ENCODE results near the gene TMEM82.

The TMEM82 gene

DNA sequence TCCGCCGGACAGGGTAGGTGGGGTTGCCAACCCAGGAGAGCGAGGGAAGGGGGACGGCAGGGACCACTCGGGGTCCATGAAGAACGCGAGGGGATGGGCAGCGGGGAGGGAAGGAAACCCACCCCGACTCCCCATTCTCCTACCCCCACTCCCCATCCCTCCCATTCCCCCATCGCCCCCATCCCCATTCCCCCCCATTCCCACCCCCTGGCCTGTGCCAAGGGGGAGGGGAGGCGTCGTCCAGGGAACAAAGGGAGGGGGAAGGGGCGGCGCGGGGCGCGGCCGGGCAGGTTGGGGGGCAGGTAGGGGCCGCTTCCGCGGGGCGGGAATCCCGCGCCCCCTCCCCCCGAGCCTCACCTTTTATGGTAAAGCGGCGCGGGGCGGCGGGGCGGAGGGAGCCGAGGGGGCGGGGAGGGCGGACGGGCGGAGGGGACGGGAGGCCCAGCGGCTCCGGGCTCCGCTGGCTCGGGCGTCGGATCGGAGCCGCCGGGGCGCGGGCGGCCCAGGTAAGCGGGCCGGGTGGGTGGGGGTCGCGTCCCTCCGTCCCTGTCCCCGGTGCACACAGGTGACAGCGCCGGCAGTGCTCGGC, 16.1 kb downstream of the TMEM82 start, which contains the start of gene FBLIM1:
Gene FBLIM1, plus strand, starts transcription at position 453 of the 589 bp plus-strand sequence. CDS start 6,189 bp downstream, outside the sequence.
- DNase-seq = no peak

- no peak for DNase-seq
Observed at GRCh38 chr1:15758953-15759661, 16.8 kb downstream of the TMEM82 start.

DNA sequence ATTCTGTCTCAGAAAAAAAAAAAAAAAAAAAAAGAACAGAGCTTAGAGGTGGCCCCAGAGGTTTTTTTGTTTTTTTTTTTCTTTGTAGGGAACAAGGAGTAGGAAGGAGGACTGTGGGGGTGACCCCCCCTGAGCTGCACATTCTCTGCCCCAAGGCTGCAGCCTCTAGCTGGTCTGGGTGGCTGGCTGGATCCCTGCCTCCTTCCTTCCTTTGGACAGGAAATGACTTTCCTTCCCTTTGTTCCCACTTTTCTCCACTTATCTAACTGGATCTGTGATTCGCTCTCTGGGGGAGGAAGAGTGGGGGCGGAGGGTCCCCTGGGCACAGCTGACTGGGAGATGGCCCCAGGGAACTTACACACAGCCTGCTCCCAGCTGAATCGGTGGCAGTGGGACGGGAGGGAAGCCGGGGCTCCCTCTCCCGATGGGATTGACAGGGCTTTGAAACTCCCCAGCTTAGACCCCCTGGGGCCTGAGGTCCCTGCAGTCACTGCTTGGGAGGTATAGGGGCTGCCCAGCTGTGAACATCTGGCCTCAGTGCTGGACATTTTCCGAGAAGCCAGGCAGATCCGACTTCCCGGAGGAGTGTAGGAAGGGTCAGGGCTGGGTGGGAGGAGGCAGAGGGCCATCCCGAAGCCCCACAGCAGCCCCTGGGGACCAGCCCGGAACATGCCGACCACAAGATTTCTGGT, 18.4 kb downstream of the TMEM82 start:
- no peak for DNase-seq

DNA sequence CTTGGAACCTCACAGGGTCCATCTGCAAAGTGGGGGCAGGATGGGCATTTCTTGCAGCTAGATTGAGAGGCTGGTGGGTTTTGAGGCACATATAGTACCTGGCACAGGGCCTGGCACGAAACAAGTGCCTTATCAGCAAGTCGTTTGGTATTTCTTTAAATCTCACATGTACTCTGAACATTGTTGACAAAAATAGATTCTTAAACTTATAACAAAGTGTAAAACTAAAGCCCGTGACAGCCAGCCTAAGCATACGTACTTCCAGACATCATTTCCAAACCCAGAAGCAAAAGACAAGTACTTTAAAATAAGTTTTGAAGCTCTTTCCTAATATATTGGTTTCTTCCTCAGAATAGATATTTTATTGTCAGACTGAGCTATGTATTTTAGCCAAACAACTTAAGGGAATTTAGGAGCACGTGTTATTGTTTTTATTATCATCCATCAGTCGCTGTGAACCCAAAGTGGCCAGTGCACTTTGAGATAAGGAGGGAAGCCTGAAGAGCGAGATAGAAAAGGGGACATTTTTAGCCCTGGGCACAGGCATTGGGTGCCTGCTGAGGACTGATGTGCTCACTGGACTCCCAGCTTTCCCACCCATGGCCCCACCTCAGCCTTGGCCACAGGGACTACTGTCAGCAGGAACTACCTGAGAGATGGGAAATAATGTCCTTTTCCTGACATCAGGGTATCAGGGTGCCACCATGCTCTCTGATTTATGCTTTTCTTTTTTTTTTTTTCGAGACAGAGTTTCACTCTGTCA, 19.2 kb downstream of the TMEM82 start:
- DNase-seq = no peak

DNA sequence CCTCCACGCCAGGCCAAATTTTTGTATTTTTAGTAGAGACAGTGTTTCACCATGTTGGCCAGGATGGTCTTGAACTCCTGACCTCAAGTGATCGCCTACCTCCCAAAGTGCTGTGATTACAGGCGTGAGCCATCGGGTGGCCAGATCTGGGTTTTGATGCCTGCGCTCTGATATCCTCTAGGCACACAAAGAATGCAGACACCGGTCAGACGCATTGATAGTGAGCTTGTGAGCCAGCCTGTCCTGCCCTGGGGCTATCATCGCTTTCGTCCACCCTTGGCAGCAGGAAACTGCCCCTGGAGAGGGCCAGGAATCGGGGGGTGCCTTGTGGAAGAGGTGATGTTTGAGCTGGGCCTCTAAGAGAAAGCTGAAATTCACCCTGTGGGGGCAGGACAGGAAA, 20.2 kb downstream of the TMEM82 start:
- DNase-seq = no peak

- DNase-seq = no peak
Observed at GRCh38 chr1:15764269-15764764, 22.0 kb downstream of the TMEM82 start.

- DNase-seq = no peak
Observed at GRCh38 chr1:15764890-15765289, 22.6 kb downstream of the TMEM82 start.

- DNase-seq = no peak
Observed at GRCh38 chr1:15765495-15766194, 23.3 kb downstream of the TMEM82 start.

DNA sequence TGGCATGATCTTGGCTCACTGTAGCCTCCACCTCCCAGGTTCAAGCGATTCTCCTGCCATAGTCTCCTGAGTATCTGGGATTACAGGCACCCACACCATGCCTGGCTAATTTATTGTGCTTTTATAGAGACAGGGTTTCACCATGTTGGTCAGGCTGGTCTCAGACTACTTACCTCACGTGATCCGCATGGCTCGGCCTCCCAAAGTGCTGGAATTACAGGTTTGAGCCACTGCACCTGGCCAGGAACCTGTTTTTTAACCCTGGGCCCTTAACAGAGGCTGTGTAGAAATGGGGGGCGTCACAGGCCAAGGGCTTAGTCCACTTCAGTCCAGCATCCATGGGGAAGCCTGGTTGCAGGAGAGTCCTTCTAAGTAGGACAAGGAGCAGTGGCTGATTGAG, 25.6 kb downstream of the TMEM82 start:
- DNase-seq = no peak

DNA sequence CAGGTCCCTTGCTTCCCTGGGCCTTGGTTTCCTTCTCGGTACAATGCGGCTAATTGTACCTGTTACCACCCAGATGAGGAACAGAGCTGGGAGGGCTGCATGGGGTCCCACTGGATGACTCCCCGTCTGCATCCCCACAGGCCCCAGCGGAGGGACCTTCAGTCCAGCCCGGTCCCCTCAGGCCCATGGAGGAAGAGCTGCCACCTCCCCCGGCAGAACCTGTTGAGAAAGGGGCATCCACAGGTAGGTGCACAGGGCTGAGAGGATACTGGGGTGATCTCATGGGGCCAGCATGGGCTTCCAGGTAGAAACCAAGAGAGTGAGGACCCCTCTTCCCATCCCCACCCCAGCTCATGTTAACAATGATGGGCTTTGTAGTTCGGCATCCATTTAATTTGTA, 26.1 kb downstream of the TMEM82 start:
- no peak for DNase-seq

GRCh38 chr1:15770313-15770962, 28.1 kb downstream of the TMEM82 start:
- DNase-seq = no peak

DNA sequence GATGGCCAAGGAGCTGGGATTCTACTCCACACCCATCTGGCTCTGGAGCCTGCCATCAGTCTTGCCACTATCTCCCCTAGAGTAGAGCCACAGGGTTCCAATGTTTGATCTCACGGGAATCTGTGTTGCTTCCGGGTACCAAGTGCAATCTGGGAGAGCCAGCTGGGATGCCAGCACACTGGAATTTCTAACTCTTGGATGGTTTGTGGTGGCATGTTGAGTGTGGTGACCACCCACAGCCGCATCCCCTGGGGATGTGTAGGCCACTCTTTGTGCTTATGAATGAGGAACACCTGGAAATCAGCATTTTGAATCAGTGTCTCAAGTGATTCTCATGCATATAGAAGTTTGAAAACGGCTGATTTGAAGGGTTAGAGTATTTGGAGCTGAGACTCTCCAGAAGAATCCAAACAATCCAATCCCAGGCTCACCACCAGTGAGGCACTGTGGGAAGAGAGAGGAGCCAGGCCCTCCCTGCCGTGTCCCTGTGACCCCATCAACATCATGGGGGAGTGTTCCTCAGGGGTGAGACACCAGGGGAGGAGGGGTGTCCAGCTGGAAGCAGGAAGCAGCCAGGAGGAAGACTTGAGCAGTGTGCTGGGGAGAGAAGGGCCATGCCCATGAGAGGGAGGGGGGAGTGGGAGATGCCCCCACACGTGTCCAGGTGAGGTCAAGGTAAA, 29.7 kb downstream of the TMEM82 start:
- no peak for DNase-seq

DNA sequence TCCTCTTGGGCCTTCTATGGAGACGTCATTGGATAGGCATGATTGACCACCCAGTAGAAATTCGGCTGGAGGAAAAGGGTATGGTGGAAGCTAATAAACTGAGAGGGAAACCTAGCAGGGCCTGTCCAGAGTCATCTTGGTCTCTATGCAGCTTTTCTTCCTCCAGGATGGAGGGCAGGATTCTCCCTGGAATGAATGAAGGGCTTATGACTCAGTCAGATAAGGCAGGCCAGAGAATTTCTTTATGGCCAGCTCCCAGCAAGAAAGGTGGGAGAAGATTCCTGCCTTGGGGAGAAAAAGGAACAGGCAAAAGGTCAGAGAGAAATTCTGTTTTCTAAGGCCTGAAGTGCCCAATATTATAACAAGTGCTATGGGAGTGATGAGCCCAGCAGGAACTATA, 33.4 kb downstream of the TMEM82 start:
- no peak for DNase-seq

DNA sequence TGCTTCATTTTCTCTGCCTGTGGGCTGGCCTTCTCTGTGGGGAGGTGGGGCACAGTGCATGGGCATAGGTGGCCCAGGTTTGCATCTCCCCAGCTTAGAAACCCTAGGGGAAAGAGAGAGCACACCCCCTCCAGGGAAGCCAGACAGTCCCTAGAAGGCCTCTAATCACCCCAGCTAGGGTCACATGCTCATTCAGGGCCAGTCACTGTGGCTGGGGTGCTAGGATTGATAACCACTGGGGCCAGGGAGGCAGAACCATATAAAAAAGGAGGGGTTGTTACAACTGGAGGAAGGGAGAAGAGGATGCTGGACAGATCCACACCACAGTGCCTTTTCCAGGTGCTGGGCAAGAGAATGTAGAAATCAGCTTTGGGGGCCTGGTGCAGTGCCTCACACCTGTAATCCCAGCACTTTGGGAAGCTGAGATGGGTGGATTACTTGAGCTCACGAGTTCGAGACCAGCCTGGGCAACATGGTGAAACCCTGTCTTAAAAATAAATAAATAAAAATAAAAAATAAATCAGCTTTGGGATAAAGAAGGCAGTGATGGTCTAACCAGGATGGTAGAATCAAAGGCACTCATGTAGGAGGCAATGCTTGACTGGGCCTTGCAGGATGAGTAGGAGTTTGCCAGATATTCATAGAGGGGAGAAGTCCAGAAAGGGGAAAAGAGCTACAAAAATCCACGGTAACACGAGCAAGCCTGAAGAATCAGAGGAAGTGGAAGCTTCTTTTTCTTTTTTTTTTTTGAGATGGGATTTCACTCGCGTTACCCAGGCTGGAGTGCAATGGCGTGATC, 35.8 kb downstream of the TMEM82 start:
- DNase-seq = no peak

DNA sequence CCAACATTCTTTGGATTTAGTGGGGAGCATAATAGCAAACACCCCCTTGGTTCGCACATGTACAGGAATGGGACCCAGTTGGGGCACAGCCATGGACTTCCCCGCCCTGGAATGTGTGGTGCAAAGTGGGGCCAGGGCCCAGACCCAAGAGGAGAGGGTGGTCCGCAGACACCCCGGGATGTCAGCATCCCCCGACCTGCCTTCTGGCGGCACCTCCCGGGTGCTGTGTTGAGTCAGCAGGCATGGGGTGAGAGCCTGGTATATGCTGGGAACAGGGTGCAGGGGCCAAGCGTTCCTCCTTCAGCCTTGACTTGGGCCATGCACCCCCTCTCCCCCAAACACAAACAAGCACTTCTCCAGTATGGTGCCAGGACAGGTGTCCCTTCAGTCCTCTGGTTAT, 43.4 kb downstream of the TMEM82 start:
- no peak for DNase-seq

DNA sequence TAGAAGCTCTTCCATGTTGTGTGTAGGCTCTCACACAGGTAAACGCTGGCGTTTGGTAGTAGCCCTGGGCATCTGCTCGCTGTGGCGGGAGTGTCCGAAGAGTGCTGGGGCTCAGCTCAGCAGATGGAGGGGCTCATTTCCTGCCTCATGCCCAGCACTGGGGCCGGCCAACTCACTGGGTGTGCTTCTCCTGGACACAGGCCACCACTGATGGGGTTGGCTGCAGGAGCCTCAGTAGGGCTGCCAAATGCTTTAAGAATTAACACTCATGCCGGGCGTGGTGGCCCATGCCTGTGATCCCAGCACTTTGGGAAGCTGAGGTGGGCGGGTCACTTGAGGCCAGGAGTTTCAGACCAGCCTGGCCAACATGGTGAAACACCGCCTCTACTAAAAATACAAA, 44.3 kb downstream of the TMEM82 start:
- DNase-seq = no peak

GRCh38 chr1:15788624-15789301, 46.5 kb downstream of the TMEM82 start:
- DNase-seq = no peak

DNA sequence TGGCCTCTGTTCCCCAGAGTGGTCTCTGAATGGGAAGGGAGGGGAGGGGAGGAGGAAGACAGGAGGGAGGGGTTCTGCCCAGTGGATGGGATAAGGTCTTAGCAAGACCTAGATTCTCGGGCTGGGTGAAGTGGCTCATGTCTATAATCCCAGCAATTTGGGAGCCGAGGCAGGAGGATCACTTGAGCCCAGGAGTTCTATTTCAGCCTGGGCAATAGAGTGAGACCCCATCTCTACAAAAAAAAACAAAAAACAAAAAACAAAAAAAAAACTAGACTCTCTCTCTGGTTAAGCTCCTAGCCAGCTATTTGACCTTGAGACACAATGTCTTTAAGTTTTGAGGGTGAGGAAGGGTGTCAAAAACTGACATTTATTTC, 53.8 kb downstream of the TMEM82 start:
- no peak for DNase-seq
